GM12878 (cell line): ENCODE results near the gene MSANTD4. TPM values are rescaled to one million over a fixed set of nuclear protein-coding genes. Genes with fewer than 3 reads are reported as not detected.

ENCODE experiments used
- ATAC-seq: fragments of 200-7000 bp; cut with Tn5 transposase; 3 replicates; pipeline ENCODE4 v1.9.1; 2020; ENCODE audit warnings: mild to moderate bottlenecking, moderate library complexity
- BruUV-seq: library from RNA; stranded (reverse); fragments of 400-500 nt; replicated peaks from 2 replicates; lab custom pipeline; 2021; lab: Mats Ljungman, UMichigan
- CTCF ChIA-PET: fragments of 300-600 bp; sonication (Branson Sonifier 250); formaldehyde crosslinking; extraction: SDS; loops from one replicate; lab custom pipeline; 2021; ENCODE audit warnings: inconsistent platforms; lab: Yijun Ruan, JAX
- POLR2A ChIA-PET: fragments of 350-600 bp; formaldehyde crosslinking; extraction: SDS; loops from one replicate; lab custom pipeline; 2021; ENCODE audit warnings: inconsistent platforms; lab: Charles Lee
- RAD21 ChIA-PET: fragments of 300-600 bp; sonication (Branson Sonifier 250); formaldehyde crosslinking; loops from one replicate; lab custom pipeline; 2023; ENCODE audit warnings: antibody characterized with exemption; ENCODE audit not compliant: unreplicated experiment; lab: Charles Lee
- SMC1A ChIA-PET: fragments of 300-600 bp; sonication (Branson Sonifier 250); formaldehyde crosslinking; loops from one replicate; lab custom pipeline; 2023; ENCODE audit not compliant: unreplicated experiment, uncharacterized antibody; lab: Charles Lee
- DNase-seq: peaks from one replicate; pipeline ENCODE4 v3.0.0-alpha.2; 2011; ENCODE audit warnings: low read depth, low spot score
- FAIRE-seq: peaks from 3 replicates; lab custom pipeline; 2011; peaks lifted over from hg19 to GRCh38; lab: Jason Lieb, UNC
- H2AFZ ChIP-seq: 2 replicates; pipeline ENCODE4 v1.6.0; 2011; ENCODE audit warnings: low read depth, low read length, control low read depth; ENCODE audit not compliant: control insufficient read depth
- H3K27ac ChIP-seq: 2 replicates; pipeline ENCODE4 v1.5.1; 2011; ENCODE audit warnings: control low read depth; ENCODE audit not compliant: control insufficient read depth, insufficient read depth
- H3K27me3 ChIP-seq, 2 experiments: replicated peaks in 1 of 2; 2 replicates each; pipeline versions ENCODE4 v1.6.0 to v1.6.1; 2011; ENCODE audit warnings: low read length in 1 of 2; ENCODE audit not compliant: control insufficient read depth in 2 of 2, insufficient read depth in 2 of 2
- H3K36me3 ChIP-seq, 2 experiments: 2 replicates each; pipeline ENCODE4 v1.5.1; 2011; ENCODE audit warnings: low read length in 1 of 2; ENCODE audit not compliant: control insufficient read depth in 2 of 2, insufficient read depth in 2 of 2
- H3K4me1 ChIP-seq: 2 replicates; pipeline ENCODE4 v1.6.1; 2011; ENCODE audit warnings: mild to moderate bottlenecking, low read length, moderate library complexity, mixed read lengths; ENCODE audit not compliant: control insufficient read depth, insufficient read depth
- H3K4me2 ChIP-seq: 2 replicates; pipeline ENCODE4 v1.6.0; 2011; ENCODE audit warnings: control low read depth; ENCODE audit not compliant: control insufficient read depth, insufficient read depth
- H3K4me3 ChIP-seq: fragments of 200-600 bp; sonication (generic); 2 replicates; pipeline ENCODE4 v1.5.1; 2016
- H3K79me2 ChIP-seq: 2 replicates; pipeline ENCODE4 v1.6.0; 2011; ENCODE audit warnings: low read length; ENCODE audit not compliant: control insufficient read depth, insufficient read depth
- H3K9ac ChIP-seq: 2 replicates; pipeline ENCODE4 v1.8.0; 2011; ENCODE audit warnings: low read length, control low read depth, mixed read lengths; ENCODE audit not compliant: control insufficient read depth, insufficient read depth
- H3K9me3 ChIP-seq: replicated peaks from 3 replicates; pipeline ENCODE4 v1.5.1; 2011; ENCODE audit warnings: mild to moderate bottlenecking, low read length; ENCODE audit not compliant: control insufficient read depth, insufficient read depth
- H4K20me1 ChIP-seq: 2 replicates; pipeline ENCODE4 v1.6.0; 2011; ENCODE audit not compliant: control insufficient read depth, insufficient read depth
- CHD4 ChIP-seq: fragments of 200-600 bp; sonication (generic); IDR thresholded peaks from 2 replicates; pipeline ENCODE4 v1.6.1; 2016; ENCODE audit warnings: mild to moderate bottlenecking
- CREM ChIP-seq: IDR thresholded peaks from 2 replicates; pipeline ENCODE4 v1.6.1; 2014; ENCODE audit warnings: antibody characterized with exemption, low read depth
- ESRRA ChIP-seq: IDR thresholded peaks from 2 replicates; pipeline ENCODE4 v1.6.1; 2012; ENCODE audit warnings: mild to moderate bottlenecking, low read length, improper control_type of control experiment
- ETV6 ChIP-seq, 2 experiments: fragments of 450-650 bp in 1 of 2; IDR thresholded peaks in 1 of 2; conservative IDR thresholded peaks in 1 of 2; 2 replicates each; pipeline ENCODE4 v1.6.1; 2014; ENCODE audit warnings: antibody characterized with exemption in 1 of 2, borderline replicate concordance in 1 of 2, low read depth in 1 of 2, mild to moderate bottlenecking in 1 of 2, moderate library complexity in 1 of 2
- KAT2A ChIP-seq: conservative IDR thresholded peaks from 2 replicates; pipeline ENCODE4 v1.6.1; 2011; ENCODE audit warnings: low read depth, low read length; ENCODE audit not compliant: control insufficient read depth
- KDM1A ChIP-seq: fragments of 200-600 bp; sonication (generic); IDR thresholded peaks from 2 replicates; pipeline ENCODE4 v1.6.1; 2016; ENCODE audit warnings: borderline replicate concordance
- LARP7 ChIP-seq: fragments of 450-650 bp; IDR thresholded peaks from 2 replicates; pipeline ENCODE4 v1.6.1; 2017; ENCODE audit warnings: mild to moderate bottlenecking
- MYB ChIP-seq: fragments of 150-350 bp; IDR thresholded peaks from 2 replicates; pipeline ENCODE4 v1.6.1; 2014; ENCODE audit warnings: mild to moderate bottlenecking, low read depth, low read length, borderline replicate concordance
- RB1 ChIP-seq: fragments of 450-650 bp; formaldehyde crosslinking; IDR thresholded peaks from 2 replicates; pipeline ENCODE4 v1.6.1; 2017; ENCODE audit warnings: mild to moderate bottlenecking, borderline replicate concordance
- RCOR1 ChIP-seq: conservative IDR thresholded peaks from 2 replicates; pipeline ENCODE4 v1.6.1; 2012; ENCODE audit warnings: low read depth, low read length, improper control_type of control experiment
- SIX5 ChIP-seq: IDR thresholded peaks from 2 replicates; pipeline ENCODE4 v1.6.1; 2011; ENCODE audit warnings: mild to moderate bottlenecking, low read depth, low read length, moderate library complexity; ENCODE audit not compliant: severe bottlenecking
- SMAD5 ChIP-seq: IDR thresholded peaks from 2 replicates; pipeline ENCODE4 v1.6.1; 2016; ENCODE audit warnings: antibody characterized with exemption, low read depth
- SREBF1 ChIP-seq: IDR thresholded peaks from 2 replicates; pipeline ENCODE4 v1.6.1; 2012; ENCODE audit warnings: mild to moderate bottlenecking, low read length
- ZNF622 ChIP-seq: fragments of 450-650 bp; IDR thresholded peaks from 2 replicates; pipeline ENCODE4 v1.6.1; 2017; ENCODE audit warnings: mild to moderate bottlenecking, inconsistent platforms
- WGBS: methylation state at CpG from one replicate; pipeline ENCODE4 v1.1.6; 2016; ENCODE audit warnings: low lambda C conversion rate; ENCODE audit not compliant: insufficient replicate concordance, insufficient coverage; ENCODE audit errors: missing lambda C conversion rate; 5-methylcytosine and 5-hydroxymethylcytosine counted together
- in situ Hi-C: fragments of 300-500 bp; cut with MboI; formaldehyde crosslinking; loops from 9 replicates; pipeline ENCODE4 v1.14.3; 2018; ENCODE audit warnings: mixed read lengths
- intact Hi-C: fragments of 100-400 bp; cut with micrococcal nuclease; formaldehyde crosslinking; loops from one replicate; pipeline ENCODE4 v1.14.2; 2022; ENCODE audit not compliant: unreplicated experiment
- polyA plus RNA-seq, 11 experiments: library from polyadenylated mRNA; depleted of rRNA in 4 of 11; unstranded in 6 of 11; stranded (reverse) in 5 of 11; fragments of >200 nt; fragmentation: Nextera tagmentation in 4 of 11; fragmentation: Illumina TruSeq in 1 of 11; extraction: Ambion mirVana in 4 of 11; extraction: Trizol in 1 of 11; gene quantifications; 1 replicate in 1 of 11; 2 replicates in 10 of 11; pipeline versions ENCODE4 v1.2.1 to v1.2.3, GENCODE V29; 2011 to 2016; ENCODE audit warnings: inconsistent platforms in 2 of 11, missing spikeins in 2 of 11, low read depth in 1 of 11
- total RNA-seq, 4 experiments: library from RNA; depleted of rRNA in 3 of 4; stranded (reverse); fragments of >200 nt in 3 of 4; fragmentation: Illumina TruSeq in 1 of 4; extraction: Trizol in 1 of 4; gene quantifications; 2 replicates each; pipeline versions ENCODE4 v1.2.1 to v1.2.3, GENCODE V29; 2013 to 2021

MSANTD4 gene
- total and polyA plus RNA-seq, 10 of the 15 experiments (the other 5 are each of a cell fraction or from before 2014, with no cell fraction given): 8.7 to 23.9 (median 16.0) TPM

- ChIA-PET CTCF (interaction anchor here (1.4 kb wide), 1 partner anchor 12 kb away, joined by 4 read pairs; no protein-coding TSS in a partner anchor), POLR2A (no interaction called here), RAD21 (no interaction called here), SMC1A (no interaction called here)
- no TSS peak for BruUV-seq
- no peaks in the 10 kb centered on the region for H3K36me3 ChIP-seq
- H3K27ac ChIP-seq: no peak overlapping the region
- intact Hi-C loops: no loop called here
- H3K27me3 ChIP-seq: 0 out of 4 replicates have a peak, but pooled peaks cover 0 to 1% of the 10 kb centered on the region in 2 experiments
- no peak overlapping the region for H3K4me3 ChIP-seq
- ATAC-seq (no peak), DNase-seq (no peak), FAIRE-seq (no peak)
- H3K9me3 ChIP-seq: no peaks in the 10 kb centered on the region
- in situ Hi-C loops: no loop called here
- no peaks in the 10 kb centered on the region for H4K20me1 ChIP-seq
- H3K4me1 ChIP-seq: no peaks in the 10 kb centered on the region
- no peak overlapping the region for H3K9ac ChIP-seq
- H3K4me2 ChIP-seq: no peak overlapping the region
- 98% methylated on average over 2 of the region's 2 CpGs for WGBS
- H2AFZ ChIP-seq: no peak overlapping the region
- TF ChIP-seq ETV6 (conservative IDR thresholded peaks at IDR 0.05 in 1 of 2, IDR thresholded peaks at IDR 0.05 in 1 of 2; ENCODE audit: borderline replicate concordance in 1 of 2, low read depth in 1 of 2) (no peak), KDM1A (no peak), ESRRA (no peak), RB1 (no peak), SMAD5 (no peak), LARP7 (no peak), CHD4 (no peak), SREBF1 (no peak), CREM (no peak), ZNF622 (no peak), SIX5 (no peak), MYB (no peak), RCOR1 (no peak), KAT2A (no peak)
- H3K79me2 ChIP-seq: no peaks in the 10 kb centered on the region
These were observed 10.8 kb upstream of the MSANTD4 start for GRCh38 chr11:106032861-106033260.
